Natural killer cell (primary cell): ENCODE results near the gene PHACTR4. TPM values are rescaled to one million over a fixed set of nuclear protein-coding genes. Genes with fewer than 3 reads are reported as not detected.
A peak's percentile ranks its signal among the peaks of the same experiment; 100 is the strongest.

Source experiments
- ATAC-seq, 3 donors: fragments of 150-1000 bp in 2 of 3; fragments of 200-7000 bp in 1 of 3; cut with Tn5 transposase; 1 replicate in 1 of 3; 2 replicates in 2 of 3; pipeline ENCODE4 v1.10.0; 2021; ENCODE audit warnings: mild to moderate bottlenecking in 2 of 3, moderate library complexity in 2 of 3
- DNase-seq, 2 donors: peaks; one replicate each; pipeline versions ENCODE4 v3.0.0 to v3.0.0-alpha.2; 2013 to 2021; ENCODE audit warnings: mixed read lengths in 1 of 2
- H3K27ac ChIP-seq: one replicate; pipeline ENCODE4 v1.5.1; 2013; ENCODE audit warnings: mild to moderate bottlenecking, low read length
- H3K27me3 ChIP-seq: one replicate; pipeline ENCODE4 v1.6.1; 2013; ENCODE audit warnings: low read length; ENCODE audit not compliant: control insufficient read depth, insufficient read depth
- H3K36me3 ChIP-seq: one replicate; pipeline ENCODE4 v1.6.1; 2013; ENCODE audit warnings: low read length; ENCODE audit not compliant: control insufficient read depth, insufficient read depth
- H3K4me1 ChIP-seq: one replicate; pipeline ENCODE4 v1.6.1; 2013; ENCODE audit warnings: low read length; ENCODE audit not compliant: control insufficient read depth, insufficient read depth
- H3K4me3 ChIP-seq: one replicate; pipeline ENCODE4 v1.5.1; 2013; ENCODE audit warnings: low read length
- H3K9me3 ChIP-seq: one replicate; pipeline ENCODE4 v1.6.1; 2013; ENCODE audit warnings: low read length; ENCODE audit not compliant: control insufficient read depth, insufficient read depth
- H3K27ac Mint-ChIP-seq, 2 donors: one replicate each; pipeline ENCODE4 v1.8.0; 2022; ENCODE audit warnings: mild to moderate bottlenecking in 2 of 2, mixed read lengths in 2 of 2, moderate library complexity in 1 of 2
- H3K27me3 Mint-ChIP-seq, 2 donors: one replicate each; pipeline ENCODE4 v1.8.0; 2022; ENCODE audit warnings: low read depth in 2 of 2, mixed read lengths in 2 of 2
- H3K36me3 Mint-ChIP-seq: one replicate; pipeline ENCODE4 v1.8.0; 2022; ENCODE audit warnings: mixed read lengths
- H3K4me1 Mint-ChIP-seq, 2 donors: one replicate each; pipeline ENCODE4 v1.8.0; 2022; ENCODE audit warnings: mixed read lengths in 2 of 2
- H3K4me3 Mint-ChIP-seq: one replicate; pipeline ENCODE4 v1.8.0; 2022; ENCODE audit warnings: mild to moderate bottlenecking, moderate library complexity, mixed read lengths
- H3K9me3 Mint-ChIP-seq, 2 donors: one replicate each; pipeline ENCODE4 v1.8.0; 2022; ENCODE audit warnings: mixed read lengths in 2 of 2
- WGBS: methylation state at CpG from one replicate; pipeline ENCODE4 v1.1.7; 2013; ENCODE audit warnings: missing lambda C conversion rate; ENCODE audit not compliant: insufficient coverage; 5-methylcytosine and 5-hydroxymethylcytosine counted together
- intact Hi-C: fragments of 100-400 bp; cut with micrococcal nuclease; formaldehyde crosslinking; loops from one replicate; pipeline ENCODE4 v1.14.2; 2022
- total RNA-seq, 4 donors: library from RNA; stranded (reverse); fragments of 120-200 nt in 1 of 4; gene quantifications; one replicate each; pipeline versions ENCODE4 v1.2.3 to v1.2.4, GENCODE V29; 2013 to 2022
- TF ChIP-seq, protein P1 (sequence below): fragments of 200-600 bp; IDR thresholded peaks from one replicate; pipeline ENCODE4 v1.8.0; 2022; ENCODE audit warnings: antibody characterized with exemption

The PHACTR4 gene
- 10 to 100 TPM; 35.2 to 50.9 (median 44.2) TPM for total RNA-seq
- total RNA-seq (2013) = 20.9 TPM

DNA sequence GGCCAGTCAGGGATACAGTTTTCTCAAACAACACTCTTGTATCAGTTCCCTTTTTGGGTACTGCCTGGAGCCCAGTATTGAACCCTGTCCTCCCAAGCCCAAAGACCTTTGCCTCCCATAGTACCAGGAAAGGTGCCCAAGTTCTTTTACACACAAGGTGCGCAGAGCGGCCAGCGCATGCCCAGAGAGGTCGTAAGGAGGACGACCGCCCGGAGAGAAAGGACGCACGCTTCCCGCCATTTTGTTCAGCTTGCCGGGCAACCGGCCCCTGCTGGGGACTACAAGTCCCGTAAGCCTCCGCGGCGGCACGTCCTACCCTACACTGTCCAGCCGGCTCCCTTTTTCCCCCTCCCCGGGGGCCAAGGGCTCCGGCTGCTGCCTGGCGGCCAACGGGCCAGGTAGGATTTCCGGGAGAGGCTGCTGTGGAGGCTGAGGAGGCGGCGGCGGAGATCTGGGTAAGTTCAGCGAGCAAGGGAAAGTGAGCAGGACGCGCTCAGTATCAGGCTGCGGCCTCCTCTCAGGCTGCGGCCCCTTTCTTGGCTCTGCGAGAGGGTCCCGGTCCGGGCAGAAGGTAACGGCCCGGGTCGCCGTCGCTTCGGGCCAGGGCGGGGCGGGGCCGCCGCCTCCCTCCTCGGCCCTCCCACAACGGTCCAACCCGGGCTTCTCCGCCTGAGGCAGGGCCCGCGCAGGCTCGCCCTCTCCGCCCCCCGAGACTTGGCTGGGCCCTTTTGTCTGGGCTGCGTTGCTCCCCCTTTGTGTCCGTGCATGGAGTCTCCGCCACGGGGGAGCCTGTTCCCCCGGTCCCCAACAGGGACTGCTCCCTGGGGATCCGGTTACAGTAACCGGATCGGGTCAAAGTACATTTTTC, at the start of gene PHACTR4:
Gene PHACTR4, plus strand, starts transcription at position 370 of the 868 bp plus-strand sequence. CDS start 37,708 bp downstream, outside the sequence.
- Histone ChIP-seq H3K36me3 (no peaks in the 10 kb centered on the region), H3K27me3 (no peaks in the 10 kb centered on the region), H3K4me3 (peak within 1 kb of the TSS; percentile 95), H3K4me1 (peaks cover 49% of the 10 kb centered on the region), H3K9me3 (no peaks in the 10 kb centered on the region), H3K27ac (peak within 1 kb of the TSS; percentile 90)
- H3K27ac Mint-ChIP-seq = peak within 1 kb of the TSS; percentile 78 to 89
- H3K4me3 Mint-ChIP-seq = peak within 1 kb of the TSS; percentile 89
- TF ChIP-seq, protein P1, sequence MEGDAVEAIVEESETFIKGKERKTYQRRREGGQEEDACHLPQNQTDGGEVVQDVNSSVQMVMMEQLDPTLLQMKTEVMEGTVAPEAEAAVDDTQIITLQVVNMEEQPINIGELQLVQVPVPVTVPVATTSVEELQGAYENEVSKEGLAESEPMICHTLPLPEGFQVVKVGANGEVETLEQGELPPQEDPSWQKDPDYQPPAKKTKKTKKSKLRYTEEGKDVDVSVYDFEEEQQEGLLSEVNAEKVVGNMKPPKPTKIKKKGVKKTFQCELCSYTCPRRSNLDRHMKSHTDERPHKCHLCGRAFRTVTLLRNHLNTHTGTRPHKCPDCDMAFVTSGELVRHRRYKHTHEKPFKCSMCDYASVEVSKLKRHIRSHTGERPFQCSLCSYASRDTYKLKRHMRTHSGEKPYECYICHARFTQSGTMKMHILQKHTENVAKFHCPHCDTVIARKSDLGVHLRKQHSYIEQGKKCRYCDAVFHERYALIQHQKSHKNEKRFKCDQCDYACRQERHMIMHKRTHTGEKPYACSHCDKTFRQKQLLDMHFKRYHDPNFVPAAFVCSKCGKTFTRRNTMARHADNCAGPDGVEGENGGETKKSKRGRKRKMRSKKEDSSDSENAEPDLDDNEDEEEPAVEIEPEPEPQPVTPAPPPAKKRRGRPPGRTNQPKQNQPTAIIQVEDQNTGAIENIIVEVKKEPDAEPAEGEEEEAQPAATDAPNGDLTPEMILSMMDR = no peak
- peaks cover 41 to 44% of the 10 kb centered on the region in 2 donors for H3K4me1 Mint-ChIP-seq
- H3K9me3 Mint-ChIP-seq = no peaks in the 10 kb centered on the region
- intact Hi-C loops = loop anchor here (5.0 kb wide), 1 partner anchor 122 kb away; no protein-coding TSS in a partner anchor
- peak; percentile 69 to 87 for DNase-seq
- no peaks in the 10 kb centered on the region for H3K27me3 Mint-ChIP-seq
- no peaks in the 10 kb centered on the region for H3K36me3 Mint-ChIP-seq
- under 1% methylated on average over 61 of the region's 61 CpGs for WGBS
- ATAC-seq = peak; percentile 88 to 95 (median 88)

DNA sequence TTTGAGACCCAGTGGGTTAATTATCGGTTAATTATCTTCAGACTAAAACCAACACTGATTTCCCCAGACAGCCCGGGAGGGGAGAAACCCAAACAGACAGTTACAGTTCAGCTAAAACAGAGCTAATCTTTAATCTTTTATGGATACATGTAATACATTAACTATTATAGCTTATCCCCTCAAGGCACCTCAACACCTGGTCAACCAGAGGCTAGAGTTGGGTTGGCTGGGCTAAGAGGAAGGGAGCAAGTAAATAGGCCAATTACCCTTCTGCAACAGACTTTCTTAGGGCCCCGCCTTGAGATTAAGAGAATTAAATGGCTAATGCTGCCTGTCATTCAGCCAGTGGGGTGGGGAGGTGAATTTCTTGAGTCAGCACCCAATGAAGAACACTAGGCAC, 47.3 kb upstream of the PHACTR4 start:
- Histone ChIP-seq H3K27ac (no peak overlapping the region), H3K36me3 (no peaks in the 10 kb centered on the region), H3K9me3 (no peaks in the 10 kb centered on the region), H3K4me1 (no peaks in the 10 kb centered on the region), H3K27me3 (no peaks in the 10 kb centered on the region), H3K4me3 (no peak overlapping the region)
- Mint-ChIP-seq H3K27ac (no peak overlapping the region), H3K4me3 (no peak overlapping the region), H3K36me3 (no peaks in the 10 kb centered on the region), H3K4me1 (no peaks in the 10 kb centered on the region), H3K27me3 (no peaks in the 10 kb centered on the region), H3K9me3 (no peaks in the 10 kb centered on the region)
- intact Hi-C loops = no loop called here
- ATAC-seq = no peak
- TF ChIP-seq, protein P1 = no peak
- 100% methylated on average over 2 of the region's 3 CpGs for WGBS
- no peak for DNase-seq

DNA sequence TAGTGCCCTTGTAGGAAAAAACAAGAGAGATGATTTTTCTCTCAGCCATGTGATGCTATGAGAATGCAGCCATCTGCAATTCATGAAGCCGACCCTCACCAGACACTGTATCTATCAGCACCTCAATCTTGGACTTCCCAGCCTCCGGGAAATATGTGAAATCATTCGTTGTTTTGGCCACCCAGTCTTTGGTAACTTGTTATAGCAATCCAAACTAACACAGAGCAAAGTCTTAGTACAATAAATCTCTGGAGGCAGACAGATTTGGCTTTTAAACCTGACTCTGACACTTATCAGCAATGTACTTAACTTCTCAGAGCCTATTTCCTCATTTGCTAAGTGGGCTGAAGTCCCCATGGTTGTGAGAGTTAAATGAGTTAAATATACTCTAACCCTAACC, 45.8 kb upstream of the PHACTR4 start:
- Histone ChIP-seq H3K27me3 (no peaks in the 10 kb centered on the region), H3K4me1 (peaks cover 9% of the 10 kb centered on the region), H3K9me3 (no peaks in the 10 kb centered on the region), H3K27ac (no peak overlapping the region), H3K4me3 (no peak overlapping the region), H3K36me3 (no peaks in the 10 kb centered on the region)
- 28% methylated on average over 3 of the region's 3 CpGs for WGBS
- intact Hi-C loops = no loop called here
- H3K27ac Mint-ChIP-seq = no peak overlapping the region
- no peaks in the 10 kb centered on the region for H3K36me3 Mint-ChIP-seq
- H3K4me3 Mint-ChIP-seq = no peak overlapping the region
- ATAC-seq (no peak), DNase-seq (no peak)
- TF ChIP-seq, protein P1 = no peak
- H3K9me3 Mint-ChIP-seq = no peaks in the 10 kb centered on the region
- H3K27me3 Mint-ChIP-seq = no peaks in the 10 kb centered on the region
- peaks cover 5 to 7% of the 10 kb centered on the region in 2 donors for H3K4me1 Mint-ChIP-seq
